Ammon's horn (tissue), 1 donor: ENCODE results near the gene MRPL27.

ENCODE experiments used
- DNase-seq: peaks from one replicate; pipeline ENCODE4 v3.0.0-alpha.2; 2016; ENCODE audit warnings: low spot score

MRPL27 gene

GRCh38 chr17:50359998-50360461 lies 13.0 kb downstream of the MRPL27 start:
- DNase-seq, result no peak

GRCh38 chr17:50359005-50359699 lies 13.8 kb downstream of the MRPL27 start:
- DNase-seq, result no peak

- DNase-seq, result no peak
These were observed 14.8 kb downstream of the MRPL27 start for GRCh38 chr17:50358177-50358576.

GRCh38 chr17:50356892-50357510 lies 16.0 kb downstream of the MRPL27 start:
- DNase-seq, result no peak

- no peak for DNase-seq
These were observed 16.6 kb downstream of the MRPL27 start for GRCh38 chr17:50356418-50356817.

- DNase-seq, result no peak
These were observed 17.2 kb downstream of the MRPL27 start for GRCh38 chr17:50355701-50356341.

- DNase-seq, result no peak
These were observed 17.7 kb downstream of the MRPL27 start for GRCh38 chr17:50355336-50355700.

GRCh38 chr17:50354776-50355175 lies 18.2 kb downstream of the MRPL27 start:
- DNase-seq, result no peak

- no peak for DNase-seq
These were observed 18.8 kb downstream of the MRPL27 start for GRCh38 chr17:50354198-50354597.

GRCh38 chr17:50353600-50354195 lies 19.3 kb downstream of the MRPL27 start:
- no peak for DNase-seq

GRCh38 chr17:50352693-50353599 lies 20.0 kb downstream of the MRPL27 start:
- DNase-seq, result no peak

- DNase-seq, result no peak
These were observed 20.8 kb downstream of the MRPL27 start for GRCh38 chr17:50352072-50352692.

GRCh38 chr17:50350733-50351132 lies 22.3 kb downstream of the MRPL27 start:
- DNase-seq, result no peak

- no peak for DNase-seq
These were observed 23.8 kb downstream of the MRPL27 start for GRCh38 chr17:50349243-50349600.

GRCh38 chr17:50348522-50349242 lies 24.3 kb downstream of the MRPL27 start:
- DNase-seq, result no peak

- no peak for DNase-seq
These were observed 25.1 kb downstream of the MRPL27 start for GRCh38 chr17:50347894-50348291.

GRCh38 chr17:50347117-50347893 lies 25.7 kb downstream of the MRPL27 start:
- no peak for DNase-seq

- DNase-seq, result peak; percentile 33
These were observed 26.5 kb downstream of the MRPL27 start for GRCh38 chr17:50346313-50347116.
